Heart right ventricle (tissue), 16 donors: Measurements from ENCODE around the gene VTCN1. TPM values are rescaled to one million over a fixed set of nuclear protein-coding genes. Genes with fewer than 3 reads are reported as not detected.

Source experiments
- ATAC-seq, 8 donors: fragments of 200-7000 bp; cut with Tn5 transposase; one replicate each; pipeline ENCODE4 v1.9.1; 2020; ENCODE audit warnings: mild to moderate bottlenecking in 8 of 8, moderate library complexity in 8 of 8, moderate number of reproducible peaks in 1 of 8
- DNase-seq, 2 donors: peaks; one replicate each; pipeline ENCODE4 v3.0.0-alpha.2; 2020
- H3K27ac ChIP-seq, 10 donors: fragments of 200-600 bp; sonication (generic) in 2 of 10; one replicate each; pipeline versions ENCODE4 v1.5.0 to v1.8.0; 2020 to 2022; ENCODE audit warnings: mild to moderate bottlenecking in 3 of 10
- H3K27me3 ChIP-seq, 7 donors: fragments of 200-600 bp; one replicate each; pipeline ENCODE4 v1.8.0; 2021 to 2022; ENCODE audit warnings: mild to moderate bottlenecking in 2 of 7
- H3K36me3 ChIP-seq, 9 donors: fragments of 200-600 bp; sonication (generic) in 1 of 9; one replicate each; pipeline versions ENCODE4 v1.5.0 to v1.8.0; 2020 to 2022; ENCODE audit warnings: mild to moderate bottlenecking in 2 of 9
- H3K4me1 ChIP-seq, 9 donors: fragments of 200-600 bp; sonication (generic) in 1 of 9; one replicate each; pipeline versions ENCODE4 v1.5.0 to v1.8.0; 2020 to 2022; ENCODE audit warnings: mild to moderate bottlenecking in 4 of 9
- H3K4me3 ChIP-seq, 10 donors: fragments of 200-600 bp; sonication (generic) in 2 of 10; one replicate each; pipeline versions ENCODE4 v1.5.0 to v1.8.0; 2020 to 2022; ENCODE audit warnings: mild to moderate bottlenecking in 7 of 10, moderate library complexity in 2 of 10
- H3K9me3 ChIP-seq, 11 donors: fragments of 200-600 bp in 10 of 11; sonication (generic) in 2 of 11; one replicate each; pipeline versions ENCODE4 v1.5.0 to v1.8.0; 2013 to 2022; ENCODE audit warnings: mild to moderate bottlenecking in 2 of 11, control low read depth in 1 of 11, moderate library complexity in 1 of 11
- WGBS, 2 donors: extraction: QIAGEN DNeasy Blood & Tissue Kit; methylation state at CpG; one replicate each; pipeline ENCODE4 v1.1.7; 2013; ENCODE audit warnings: inconsistent platforms in 1 of 2; 5-methylcytosine and 5-hydroxymethylcytosine counted together
- intact Hi-C, 10 donors: fragments of 100-400 bp; cut with DNase I; formaldehyde crosslinking; loops; one replicate each; pipeline versions ENCODE4 v1.11.1 to v1.14.2; 2022
- polyA plus RNA-seq, 2 donors: library from polyadenylated mRNA; stranded (reverse); fragments of 200-250 nt; gene quantifications; one replicate each; pipeline ENCODE4 v1.2.3, GENCODE V29; 2013
- total RNA-seq, 10 donors: library from RNA; stranded (reverse); fragmentation: NEBNext Ultra II Directional in 3 of 10; extraction: Animal tissue kit (Norgen Biotek cat#: 25700) in 3 of 10; gene quantifications; one replicate each; pipeline versions ENCODE4 v1.2.1 to v1.2.4, GENCODE V29; 2021 to 2023
- TF ChIP-seq, protein P1 (sequence below), 9 donors: fragments of 200-600 bp; sonication (generic) in 2 of 9; IDR thresholded peaks; one replicate each; pipeline versions ENCODE4 v1.5.0 to v1.8.0; 2021 to 2022; ENCODE audit warnings: antibody characterized with exemption in 9 of 9, mild to moderate bottlenecking in 5 of 9, moderate library complexity in 1 of 9
- donor health status: Arrhythmogenic right ventricular cardiomyopathy.
- donor health status: ischemic (EF 13 %, LVEDD 7.1; RV severe dilation, severe dysfunction).
- donor health status: healthy with polysubstance abuse.
- donor health status: DM: no; HTN: yes; CAD: no.
- donor health status: DM: no; HTN: no; CAD: no.
- donor health status: ischemic (EF 25% LVEDD 6.9; RV normal size, moderate dysfunction).
- donor health status: ischemic (EF 25% LVEDD 5.7; RV mildly dilated, moderate dysfunction).
- donor health status: healthy.
- donor health status: DM: yes; HTN: yes; CAD: no.
- donor health status: Ischemic cardiomyopathy.
- donor health status: ischemic (EF 35%, LVEDD 5.7; RV mildly dilated, moderate dysfunction).
- donor health status: nonischemic (EF 11% LVEDD 7.7; RV severe dilation, severe dysfunction).
- donor health status: DM: yes; HTN: yes; CAD: no.
- donor health status: PGD.
- donor health status: ischemic (EF 29% LVEDD 5.4; RV normal size, mild dysfunction).
- donor health status: nonischemic (EF 23%, LVEDD 6.1; RV moderate dilation, normal function).

VTCN1 gene
- total and polyA plus RNA-seq, 12 donors = 0.17 TPM; not detected in 11

DNA sequence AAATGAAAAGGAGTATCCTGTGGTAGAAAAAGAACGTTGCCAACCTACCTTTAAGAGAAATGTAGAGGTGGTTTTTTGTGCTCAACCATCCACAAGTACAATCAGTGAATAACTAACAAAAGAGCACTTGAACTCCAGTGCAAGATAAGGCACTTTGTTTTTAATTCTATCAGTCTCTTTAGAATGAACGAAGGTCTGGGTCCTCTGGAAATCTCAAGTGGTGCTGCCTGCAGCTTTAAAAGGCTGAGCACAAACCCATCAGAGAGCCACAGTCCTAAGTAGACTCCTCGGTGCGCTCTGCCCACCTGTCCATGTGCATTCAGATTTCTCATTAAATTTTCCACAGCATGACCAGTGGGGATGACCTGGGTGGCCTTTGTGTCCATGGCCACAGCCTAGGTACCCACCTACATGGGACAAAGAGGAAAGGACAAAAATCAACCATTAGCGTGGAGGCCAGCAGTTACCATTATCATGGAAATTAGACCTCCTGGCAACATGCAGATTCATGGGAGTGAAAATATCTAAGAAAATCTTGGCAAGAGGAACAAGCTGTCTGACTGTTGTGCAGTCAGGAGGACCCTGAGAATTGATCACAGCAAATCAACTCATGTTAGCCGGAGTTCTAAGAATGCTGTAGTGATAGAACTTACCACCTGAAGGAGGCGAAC, 98.5 kb downstream of the VTCN1 start:
- Histone ChIP-seq H3K36me3 (peaks cover 0 to 89% (median 28%) of the 10 kb centered on the region in 9 donors), H3K4me1 (peaks cover 0 to 8% (median 0%) of the 10 kb centered on the region in 9 donors), H3K27me3 (no peaks in the 10 kb centered on the region), H3K9me3 (no peaks in the 10 kb centered on the region), H3K27ac (no peak overlapping the region), H3K4me3 (no peak overlapping the region)
- no peak for DNase-seq
- ATAC-seq = no peak
- WGBS, 2 donors = 76 to 77% methylated on average over 7 of the region's 7 CpGs
- intact Hi-C loops = no loop called here
- TF ChIP-seq, protein P1, sequence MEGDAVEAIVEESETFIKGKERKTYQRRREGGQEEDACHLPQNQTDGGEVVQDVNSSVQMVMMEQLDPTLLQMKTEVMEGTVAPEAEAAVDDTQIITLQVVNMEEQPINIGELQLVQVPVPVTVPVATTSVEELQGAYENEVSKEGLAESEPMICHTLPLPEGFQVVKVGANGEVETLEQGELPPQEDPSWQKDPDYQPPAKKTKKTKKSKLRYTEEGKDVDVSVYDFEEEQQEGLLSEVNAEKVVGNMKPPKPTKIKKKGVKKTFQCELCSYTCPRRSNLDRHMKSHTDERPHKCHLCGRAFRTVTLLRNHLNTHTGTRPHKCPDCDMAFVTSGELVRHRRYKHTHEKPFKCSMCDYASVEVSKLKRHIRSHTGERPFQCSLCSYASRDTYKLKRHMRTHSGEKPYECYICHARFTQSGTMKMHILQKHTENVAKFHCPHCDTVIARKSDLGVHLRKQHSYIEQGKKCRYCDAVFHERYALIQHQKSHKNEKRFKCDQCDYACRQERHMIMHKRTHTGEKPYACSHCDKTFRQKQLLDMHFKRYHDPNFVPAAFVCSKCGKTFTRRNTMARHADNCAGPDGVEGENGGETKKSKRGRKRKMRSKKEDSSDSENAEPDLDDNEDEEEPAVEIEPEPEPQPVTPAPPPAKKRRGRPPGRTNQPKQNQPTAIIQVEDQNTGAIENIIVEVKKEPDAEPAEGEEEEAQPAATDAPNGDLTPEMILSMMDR (IDR thresholded peaks at IDR 0.05) = no peak

DNA sequence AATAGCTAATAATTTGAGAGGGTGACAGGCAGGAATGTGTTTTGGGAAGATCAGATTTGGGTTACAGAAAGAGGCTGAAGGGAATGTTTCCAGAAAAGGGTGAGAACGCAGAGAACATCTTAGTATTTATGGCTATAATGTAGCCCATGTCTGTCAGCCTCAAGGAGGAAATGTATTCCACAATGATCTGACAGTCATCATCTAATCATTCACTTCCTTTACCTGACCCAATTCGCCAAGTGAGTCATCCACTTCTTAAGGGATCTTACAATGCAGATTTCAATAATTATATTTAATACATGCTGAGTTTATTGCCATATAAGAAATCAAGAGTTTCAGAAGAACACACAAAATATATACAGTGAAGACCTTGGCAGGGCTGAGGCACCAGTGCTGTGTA, 100.0 kb downstream of the VTCN1 start:
- Histone ChIP-seq H3K4me3 (no peak overlapping the region), H3K36me3 (peaks cover 0 to 92% (median 28%) of the 10 kb centered on the region in 9 donors), H3K27ac (no peak overlapping the region), H3K9me3 (no peaks in the 10 kb centered on the region), H3K27me3 (no peaks in the 10 kb centered on the region), H3K4me1 (no peaks in the 10 kb centered on the region)
- ATAC-seq = no peak
- DNase-seq = no peak
- 92 to 95% methylated on average over 2 of the region's 2 CpGs for WGBS, 2 donors
- TF ChIP-seq, protein P1 (IDR thresholded peaks at IDR 0.05) = no peak
- intact Hi-C loops = no loop called here

DNA sequence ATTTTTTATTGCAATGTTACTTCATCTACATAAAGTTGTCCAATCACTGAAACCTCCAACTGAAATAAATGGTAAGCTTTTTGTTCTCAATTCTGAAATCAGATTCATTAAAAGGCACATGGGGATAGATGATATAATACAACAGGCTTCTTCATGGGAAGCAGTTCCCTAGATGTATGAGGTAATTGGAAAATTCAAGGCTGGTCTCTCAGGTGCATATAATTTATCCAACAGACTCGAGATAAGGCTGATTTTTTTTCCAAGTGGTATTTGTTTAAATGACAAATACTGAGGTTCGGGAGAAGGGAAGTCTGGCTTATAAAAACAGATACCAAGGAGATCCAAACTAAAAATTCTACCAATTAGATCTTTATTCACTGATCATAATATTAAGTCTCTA, 103.4 kb downstream of the VTCN1 start:
- intact Hi-C loops = no loop called here
- ATAC-seq (no peak), DNase-seq (no peak)
- H3K9me3 ChIP-seq = no peaks in the 10 kb centered on the region
- no peak overlapping the region for H3K27ac ChIP-seq
- peaks cover 0 to 78% (median 17%) of the 10 kb centered on the region in 9 donors for H3K36me3 ChIP-seq
- WGBS, 2 donors = 85 to 89% methylated on average over 2 of the region's 2 CpGs
- no peak overlapping the region for H3K4me3 ChIP-seq
- H3K27me3 ChIP-seq = no peaks in the 10 kb centered on the region
- TF ChIP-seq, protein P1 (IDR thresholded peaks at IDR 0.05) = no peak
- H3K4me1 ChIP-seq = no peaks in the 10 kb centered on the region

DNA sequence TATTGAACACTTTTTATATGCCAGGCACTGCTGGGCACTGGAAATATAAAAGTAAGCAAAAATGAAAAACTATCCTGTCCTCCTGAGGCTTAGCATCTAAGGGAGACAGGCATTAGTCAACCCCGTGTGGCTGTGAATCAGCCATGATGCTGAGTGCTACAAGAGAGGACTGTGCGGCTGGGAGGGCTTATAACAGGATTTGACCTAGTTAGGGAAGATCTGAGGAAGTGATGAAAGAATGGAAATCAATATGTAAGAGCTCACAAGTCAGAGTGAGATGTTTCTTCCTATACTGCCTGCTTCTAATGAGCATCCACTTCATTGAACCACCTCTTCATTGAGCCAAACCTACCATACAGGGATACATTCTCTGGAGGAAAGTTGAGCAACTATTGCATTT, 104.2 kb downstream of the VTCN1 start:
- ATAC-seq (no peak), DNase-seq (no peak)
- no peak overlapping the region for H3K27ac ChIP-seq
- peaks cover 0 to 78% (median 16%) of the 10 kb centered on the region in 9 donors for H3K36me3 ChIP-seq
- WGBS, 2 donors = 94 to 95% methylated on average over 2 of the region's 2 CpGs
- TF ChIP-seq, protein P1 (IDR thresholded peaks at IDR 0.05) = no peak
- no peaks in the 10 kb centered on the region for H3K9me3 ChIP-seq
- H3K4me3 ChIP-seq = no peak overlapping the region
- intact Hi-C loops = no loop called here
- H3K4me1 ChIP-seq = peaks cover 0 to 3% (median 0%) of the 10 kb centered on the region in 9 donors
- no peaks in the 10 kb centered on the region for H3K27me3 ChIP-seq
